OCI-LY7 (cell line): ENCODE data around the gene ZNF282.

Experiments
- CTCF ChIP-seq: fragments of 200-600 bp; sonication (generic); conservative IDR thresholded peaks from 2 replicates; pipeline ENCODE4 v1.5.1; 2014; ENCODE audit warnings: mild to moderate bottlenecking, antibody characterized with exemption, low read length, moderate library complexity, mixed read lengths
- EZH2phosphoT487 ChIP-seq: fragments of 200-600 bp; sonication (generic); IDR thresholded peaks from 2 replicates; pipeline ENCODE4 v1.6.1; 2018; ENCODE audit warnings: low read depth, borderline replicate concordance, mild to moderate bottlenecking, mixed run types, antibody characterized with exemption, low read length, moderate library complexity, mixed read lengths

DNA sequence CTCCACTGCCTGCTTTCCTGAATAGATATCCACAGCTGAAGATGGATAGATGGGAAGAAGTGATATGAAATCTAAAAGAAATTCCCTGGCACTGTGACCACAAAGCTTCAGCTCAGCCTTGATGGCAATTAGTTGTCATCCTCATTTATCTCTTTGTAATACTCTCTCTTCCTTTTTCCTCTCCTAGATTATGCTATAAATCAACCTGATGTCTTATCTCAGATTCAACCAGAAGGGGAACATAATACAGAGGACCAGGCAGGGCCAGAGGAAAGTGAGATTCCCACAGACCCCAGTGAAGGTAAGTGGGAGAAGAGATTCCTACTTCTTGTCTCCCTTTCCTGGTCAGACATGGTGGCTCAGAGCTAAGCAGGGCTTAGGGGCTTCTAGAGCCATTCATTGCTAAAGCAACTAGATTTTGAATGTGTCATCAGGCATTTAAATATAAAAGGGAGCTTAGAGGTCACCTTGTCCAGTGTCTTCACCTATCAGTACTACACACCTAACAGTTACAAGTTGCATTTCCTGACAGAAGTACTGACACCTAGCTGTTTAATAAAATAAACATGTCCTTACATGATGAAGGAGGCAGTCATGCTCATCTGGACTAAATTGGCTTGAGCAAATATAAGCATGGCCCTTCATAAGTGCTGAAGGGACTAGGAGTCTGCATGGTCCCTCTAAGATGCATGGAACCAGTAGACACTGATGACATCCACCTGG is 28.6 kb upstream of the ZNF282 start:
- no peak for TF ChIP-seq CTCF
- no peak for TF ChIP-seq EZH2phosphoT487
